Upper lobe of left lung (tissue), 4 donors: ENCODE data around the gene ATRNL1.

Experiments used
- CTCF ChIP-seq, 6 experiments: fragments of 450-650 bp in 4 of 6; fragments of 200-600 bp in 2 of 6; sonication (generic) in 2 of 6; IDR thresholded peaks; one replicate each; pipeline ENCODE4 v1.5.1; 2016 to 2019; ENCODE audit warnings: antibody characterized with exemption in 6 of 6
- POLR2A ChIP-seq, 4 donors: fragments of 450-650 bp; IDR thresholded peaks; one replicate each; pipeline ENCODE4 v1.5.1; 2016 to 2017; ENCODE audit warnings: antibody characterized with exemption in 4 of 4, mild to moderate bottlenecking in 2 of 4
- POLR2AphosphoS5 ChIP-seq, 2 donors: sonication (generic); formaldehyde crosslinking; IDR thresholded peaks; one replicate each; pipeline ENCODE4 v1.5.1; 2017; ENCODE audit warnings: antibody characterized with exemption in 2 of 2

- TF ChIP-seq POLR2AphosphoS5 (IDR thresholded peaks at IDR 0.05) (no peak), POLR2A (IDR thresholded peaks at IDR 0.05) (no peak), CTCF (IDR thresholded peaks at IDR 0.05) (no peak)
Observed at GRCh38 chr10:115095758-115096157, 2.6 kb downstream of the ATRNL1 start.
